HG03060 (cell line): ENCODE results near the gene PRADC1.

ENCODE experiments used
- ATAC-seq: cut with Tn5 transposase; IDR thresholded peaks from one replicate; pipeline ENCODE4 v1.9.1; 2021; ENCODE audit warnings: low read depth, moderate number of reproducible peaks; ENCODE audit not compliant: unreplicated experiment

Gene PRADC1

GRCh38 chr2:73259276-73259675 is 26.2 kb upstream of the PRADC1 start:
- no peak for ATAC-seq

- ATAC-seq, result no peak
Measured at GRCh38 chr2:73258913-73259215, 25.8 kb upstream of the PRADC1 start.

- ATAC-seq, result no peak
Measured at GRCh38 chr2:73258186-73258912, 25.3 kb upstream of the PRADC1 start.

GRCh38 chr2:73257425-73258125 is 24.5 kb upstream of the PRADC1 start:
- ATAC-seq, result no peak

GRCh38 chr2:73257021-73257420 is 24.0 kb upstream of the PRADC1 start:
- no peak for ATAC-seq

GRCh38 chr2:73256618-73256922 is 23.5 kb upstream of the PRADC1 start:
- no peak for ATAC-seq

- no peak for ATAC-seq
Measured at GRCh38 chr2:73255907-73256617, 23.0 kb upstream of the PRADC1 start.

GRCh38 chr2:73255007-73255644 is 22.1 kb upstream of the PRADC1 start:
- no peak for ATAC-seq

GRCh38 chr2:73254343-73255006 is 21.4 kb upstream of the PRADC1 start:
- ATAC-seq, result no peak

GRCh38 chr2:73253901-73254300 is 20.9 kb upstream of the PRADC1 start:
- ATAC-seq, result no peak

- ATAC-seq, result no peak
Measured at GRCh38 chr2:73253400-73253799, 20.4 kb upstream of the PRADC1 start.

- ATAC-seq, result no peak
Measured at GRCh38 chr2:73252238-73253027, 19.4 kb upstream of the PRADC1 start.

GRCh38 chr2:73250872-73251846 is 18.1 kb upstream of the PRADC1 start:
- no peak for ATAC-seq

- no peak for ATAC-seq
Measured at GRCh38 chr2:73249636-73250035, 16.6 kb upstream of the PRADC1 start.

- no peak for ATAC-seq
Measured at GRCh38 chr2:73246850-73247249, 13.8 kb upstream of the PRADC1 start.

- ATAC-seq, result no peak
Measured at GRCh38 chr2:73244580-73244979, 11.5 kb upstream of the PRADC1 start.

- ATAC-seq, result no peak
Measured at GRCh38 chr2:73243884-73244570, 11.0 kb upstream of the PRADC1 start.

- no peak for ATAC-seq
Measured at GRCh38 chr2:73239776-73240175, 6.7 kb upstream of the PRADC1 start.
